Measurements from ENCODE around the gene ATP8B1. TPM values are rescaled to one million over a fixed set of nuclear protein-coding genes. Genes with fewer than 3 reads are reported as not detected.
"Not testable (repeated sequence)": the region's sequence is repeated elsewhere in the genome, so short reads cannot be mapped to it uniquely, and the experiment has no call there.

ATP8B1 gene
- total RNA-seq, 4 donors from 2014 or later: 21.6 to 32.1 (median 26.8) TPM

DNA sequence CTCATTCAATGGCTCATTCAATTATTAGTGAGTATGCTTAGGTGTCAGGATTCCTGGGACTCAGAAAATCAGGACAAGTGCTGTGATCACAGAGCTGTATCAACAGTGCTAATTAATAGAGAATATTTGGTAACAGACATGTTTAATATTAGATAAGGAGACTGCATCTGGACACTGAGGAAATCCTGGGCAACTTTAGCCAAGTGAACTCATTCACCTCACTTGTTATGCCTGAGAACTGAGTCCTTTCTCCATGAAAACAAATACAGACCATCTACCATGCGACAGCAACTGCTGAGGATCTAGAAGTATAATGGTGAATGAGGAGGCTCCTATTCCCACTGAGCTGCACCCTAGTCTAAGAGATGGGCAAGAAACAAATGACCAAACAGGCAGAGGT lies 23.1 kb upstream of the ATP8B1 start:
- 91 to 100% methylated on average over 1 of the region's 1 CpG for WGBS, 2 donors
- no peak overlapping the region for H3K4me3 ChIP-seq (ENCODE audit: low read depth, poor library complexity, severe bottlenecking)
- TF ChIP-seq CTCF (IDR thresholded peaks at IDR 0.05): no peak
- no peak for TF ChIP-seq POLR2A (IDR thresholded peaks at IDR 0.05)
- intact Hi-C loops (cut with DNase I; ENCODE audit: low total_unique reads): no loop called here
- no peak for DNase-seq (ENCODE audit: low spot score in 2 of 2)

DNA sequence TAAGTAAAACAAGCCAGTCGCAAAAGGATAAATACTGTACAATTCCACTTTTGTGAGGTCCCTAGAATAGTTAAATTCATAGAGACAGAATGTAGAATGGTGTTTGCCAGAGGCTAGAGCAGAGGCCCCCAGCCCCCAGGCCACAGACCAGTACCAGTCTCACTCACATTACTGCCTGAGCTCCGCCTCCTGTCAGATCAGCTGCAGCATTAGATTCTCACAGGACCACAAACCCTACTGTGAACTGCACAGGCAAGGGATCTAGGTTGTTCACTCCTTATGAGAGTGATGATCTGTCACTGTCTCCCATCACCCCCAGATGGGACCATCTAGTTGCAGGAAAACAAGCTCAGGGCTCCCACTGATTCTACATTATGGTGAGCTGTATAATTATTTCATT lies 17.5 kb upstream of the ATP8B1 start:
- H3K4me3 ChIP-seq (ENCODE audit: low read depth, poor library complexity, severe bottlenecking); DNase-seq (ENCODE audit: low spot score in 2 of 2); intact Hi-C loops (cut with DNase I; ENCODE audit: low total_unique reads): not testable (repeated sequence)
- 91% methylated on average over 2 of the region's 2 CpGs for WGBS, 2 donors

DNA sequence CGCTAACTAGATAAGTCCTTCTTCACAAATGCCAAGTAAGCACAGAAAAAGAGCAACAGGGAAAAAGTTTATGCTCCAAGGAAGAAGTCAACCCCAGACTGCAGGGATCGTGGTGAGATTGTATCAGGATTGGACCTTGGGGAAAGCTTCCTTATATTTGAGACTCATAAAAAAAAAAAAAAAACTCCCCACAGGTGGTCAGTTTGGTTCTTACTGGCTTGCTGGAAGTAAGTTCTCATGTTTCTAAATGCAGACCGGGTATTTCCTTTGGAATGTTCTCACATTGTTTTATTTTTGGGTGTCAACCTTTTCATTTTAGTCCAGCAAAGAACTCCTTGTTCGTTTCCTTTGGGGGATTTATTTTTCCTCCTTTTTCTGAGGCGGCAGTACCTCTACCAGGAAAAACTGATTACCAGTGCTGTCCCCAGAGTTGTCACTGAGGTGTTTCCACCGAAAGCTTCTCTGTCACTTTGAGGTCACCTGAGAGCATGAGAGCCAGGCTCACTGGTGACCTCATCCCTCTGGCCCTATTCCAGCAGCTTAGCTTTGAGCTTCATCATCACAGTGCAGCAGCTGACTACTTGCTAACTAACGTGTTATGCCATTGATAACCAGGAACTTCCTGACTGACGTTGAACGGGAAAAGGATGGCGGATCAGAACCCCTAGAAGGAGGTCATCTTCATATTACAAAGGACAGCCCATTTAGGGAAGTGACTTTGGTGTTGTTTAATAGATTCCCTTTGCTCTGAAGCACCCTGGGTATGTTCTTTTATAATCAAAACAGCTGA lies 16.8 kb upstream of the ATP8B1 start:
- no peak overlapping the region for H3K4me3 ChIP-seq (ENCODE audit: low read depth, poor library complexity, severe bottlenecking)
- TF ChIP-seq CTCF (IDR thresholded peaks at IDR 0.05) (no peak), POLR2A (IDR thresholded peaks at IDR 0.05) (no peak)
- WGBS, 2 donors: 32 to 35% methylated on average over 10 of the region's 10 CpGs
- no peak for DNase-seq (ENCODE audit: low spot score in 2 of 2)
- intact Hi-C loops (cut with DNase I; ENCODE audit: low total_unique reads): no loop called here

- TF ChIP-seq CTCF (IDR thresholded peaks at IDR 0.05): no peak
- no peak for TF ChIP-seq POLR2A (IDR thresholded peaks at IDR 0.05)
- intact Hi-C loops (cut with DNase I; ENCODE audit: low total_unique reads): no loop called here
- DNase-seq (ENCODE audit: low spot score in 2 of 2): no peak
- H3K4me3 ChIP-seq (ENCODE audit: low read depth, poor library complexity, severe bottlenecking): no peak overlapping the region
- WGBS, 2 donors: 82 to 91% methylated on average over 3 of the region's 3 CpGs
These were observed 16.0 kb upstream of the ATP8B1 start for GRCh38 chr18:57819119-57819518.

DNA sequence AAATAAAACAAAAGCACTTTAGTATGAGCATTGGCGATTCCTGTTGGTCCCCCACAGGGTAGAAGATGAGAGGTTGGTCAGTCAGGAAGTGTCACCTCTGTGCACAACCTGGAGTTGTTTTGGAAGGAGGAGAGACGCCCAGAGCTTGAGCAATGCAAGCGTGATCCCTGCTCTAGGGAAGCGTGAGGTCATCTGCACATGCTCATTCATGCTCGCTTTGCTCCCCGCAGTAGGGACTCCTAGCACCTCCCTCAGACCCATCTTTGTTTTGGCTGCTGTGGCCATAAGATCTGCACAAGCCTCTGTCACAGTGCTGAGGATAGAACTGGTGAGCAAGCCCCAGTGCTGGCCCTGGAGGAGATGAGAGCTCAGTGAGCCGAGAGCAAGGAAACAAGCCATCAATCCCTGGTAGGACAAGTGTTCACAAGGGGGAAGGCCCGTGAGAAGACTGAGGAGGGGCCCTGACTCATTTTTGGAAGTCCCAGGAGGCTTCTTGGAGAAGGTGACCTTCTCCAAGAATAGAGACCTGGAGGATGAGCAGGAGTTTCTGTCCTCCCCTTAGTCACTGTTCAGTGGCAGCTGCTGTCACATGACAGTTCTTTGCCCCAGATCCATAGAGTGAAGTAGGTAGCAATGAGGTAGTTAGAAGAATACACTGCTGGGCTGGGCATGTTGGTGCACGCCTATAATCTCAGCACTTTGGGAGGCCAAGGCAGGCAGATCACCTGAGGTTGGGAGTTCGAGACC lies 13.3 kb upstream of the ATP8B1 start:
- H3K4me3 ChIP-seq (ENCODE audit: low read depth, poor library complexity, severe bottlenecking): no peak overlapping the region
- DNase-seq (ENCODE audit: low spot score in 2 of 2): no peak
- WGBS, 2 donors: 64 to 74% methylated on average over 10 of the region's 10 CpGs
- intact Hi-C loops (cut with DNase I; ENCODE audit: low total_unique reads): no loop called here
- TF ChIP-seq POLR2A (IDR thresholded peaks at IDR 0.05): no peak
- TF ChIP-seq CTCF (IDR thresholded peaks at IDR 0.05): no peak

DNA sequence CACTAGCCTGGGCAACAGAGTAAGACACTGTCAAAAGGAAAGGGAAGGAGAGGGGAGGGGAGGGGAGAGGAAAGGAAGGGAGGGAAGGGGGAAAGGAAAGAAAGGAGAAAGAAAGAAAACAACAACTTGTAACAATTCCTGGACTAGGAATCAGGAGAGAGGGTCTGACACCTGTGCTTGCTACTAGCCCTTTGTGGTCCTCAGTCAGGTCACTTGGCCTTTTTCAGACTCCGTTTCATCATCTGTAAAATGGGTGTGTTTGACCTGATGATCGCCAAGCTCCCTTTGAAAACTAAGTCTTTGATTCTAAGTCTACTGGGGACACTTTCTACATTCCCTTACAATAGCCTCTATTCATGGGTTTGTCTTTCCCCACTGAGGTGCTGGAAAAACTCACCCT lies 11.4 kb upstream of the ATP8B1 start:
- no peak overlapping the region for H3K4me3 ChIP-seq (ENCODE audit: low read depth, poor library complexity, severe bottlenecking)
- WGBS, 2 donors: 87 to 96% methylated on average over 2 of the region's 2 CpGs
- no peak for DNase-seq (ENCODE audit: low spot score in 2 of 2)
- no peak for TF ChIP-seq POLR2A (IDR thresholded peaks at IDR 0.05)
- no peak for TF ChIP-seq CTCF (IDR thresholded peaks at IDR 0.05)
- intact Hi-C loops (cut with DNase I; ENCODE audit: low total_unique reads): no loop called here
